NCI-H2227 (cell line): ENCODE measurements around the gene NTM.

Experiments
- DNase-seq: peaks from one replicate; lab custom pipeline; 2025; ENCODE audit not compliant: unreplicated experiment; lab: John Stamatoyannopoulos, UW

NTM gene

GRCh38 chr11:131682373-131683015, 312.1 kb downstream of the NTM start:
- DNase-seq, result no peak

GRCh38 chr11:131683131-131683530, 312.7 kb downstream of the NTM start:
- DNase-seq, result no peak

GRCh38 chr11:131683666-131684065, 313.3 kb downstream of the NTM start:
- no peak for DNase-seq

GRCh38 chr11:131684111-131685060, 314.0 kb downstream of the NTM start:
- no peak for DNase-seq

DNA sequence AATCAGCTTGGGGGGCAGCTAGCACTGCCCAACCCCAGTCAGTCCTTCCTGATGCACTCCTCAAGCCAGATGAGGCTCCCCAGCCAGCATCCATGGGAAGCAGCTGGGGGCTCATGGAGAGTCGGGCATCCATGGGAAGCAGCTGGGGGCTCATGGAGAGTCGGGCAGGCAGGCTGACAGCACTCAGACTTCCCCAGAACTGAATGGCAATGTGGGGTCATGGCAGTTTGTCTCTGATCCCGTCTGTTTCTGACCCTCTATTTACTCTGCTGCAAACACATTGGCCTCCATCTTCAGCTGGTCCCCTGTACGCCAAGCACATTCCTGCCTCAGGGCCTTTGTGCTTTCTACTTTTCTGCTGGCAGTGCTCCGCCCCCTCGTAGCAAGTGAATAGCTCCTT, 314.8 kb downstream of the NTM start:
- no peak for DNase-seq

GRCh38 chr11:131685906-131686305, 315.5 kb downstream of the NTM start:
- DNase-seq, result no peak

- no peak for DNase-seq
Measured at GRCh38 chr11:131686836-131687235, 316.4 kb downstream of the NTM start.

DNA sequence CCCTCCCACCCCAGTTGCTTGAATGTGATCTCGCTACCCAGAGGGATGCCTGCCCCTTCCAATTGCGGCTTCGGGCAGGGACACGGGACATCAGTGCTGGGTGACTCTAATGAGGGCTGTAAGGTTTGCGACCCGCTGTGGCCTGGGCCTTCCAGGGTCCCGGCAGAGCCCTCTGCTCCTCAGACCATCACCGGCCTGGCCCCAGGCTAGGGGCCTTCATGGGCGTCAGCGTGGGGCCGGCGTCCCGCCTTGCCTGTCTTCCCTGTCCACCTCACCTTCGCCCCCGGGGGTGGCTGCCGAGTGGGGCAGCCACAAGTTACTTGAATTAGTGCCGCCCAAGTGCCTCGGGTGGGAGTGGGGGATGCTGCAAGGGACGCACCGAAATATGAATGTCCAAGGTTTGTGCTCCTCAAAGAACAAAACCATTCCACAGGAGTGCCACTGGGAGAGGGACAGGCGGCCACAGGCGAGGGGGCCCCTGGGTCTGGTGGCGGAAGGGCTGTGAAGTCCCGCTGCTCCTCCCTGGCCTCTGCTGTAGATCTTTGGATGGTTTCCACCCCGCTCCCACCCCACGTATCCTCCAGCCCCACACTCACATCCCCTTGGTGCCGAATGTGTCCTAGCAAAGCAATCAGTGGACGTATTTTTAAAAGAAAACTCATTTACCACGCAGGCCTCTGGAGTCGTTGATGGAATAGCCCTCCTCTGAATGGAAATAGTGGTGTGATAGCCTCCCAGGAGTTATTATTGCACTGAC, 317.1 kb downstream of the NTM start:
- no peak for DNase-seq

DNA sequence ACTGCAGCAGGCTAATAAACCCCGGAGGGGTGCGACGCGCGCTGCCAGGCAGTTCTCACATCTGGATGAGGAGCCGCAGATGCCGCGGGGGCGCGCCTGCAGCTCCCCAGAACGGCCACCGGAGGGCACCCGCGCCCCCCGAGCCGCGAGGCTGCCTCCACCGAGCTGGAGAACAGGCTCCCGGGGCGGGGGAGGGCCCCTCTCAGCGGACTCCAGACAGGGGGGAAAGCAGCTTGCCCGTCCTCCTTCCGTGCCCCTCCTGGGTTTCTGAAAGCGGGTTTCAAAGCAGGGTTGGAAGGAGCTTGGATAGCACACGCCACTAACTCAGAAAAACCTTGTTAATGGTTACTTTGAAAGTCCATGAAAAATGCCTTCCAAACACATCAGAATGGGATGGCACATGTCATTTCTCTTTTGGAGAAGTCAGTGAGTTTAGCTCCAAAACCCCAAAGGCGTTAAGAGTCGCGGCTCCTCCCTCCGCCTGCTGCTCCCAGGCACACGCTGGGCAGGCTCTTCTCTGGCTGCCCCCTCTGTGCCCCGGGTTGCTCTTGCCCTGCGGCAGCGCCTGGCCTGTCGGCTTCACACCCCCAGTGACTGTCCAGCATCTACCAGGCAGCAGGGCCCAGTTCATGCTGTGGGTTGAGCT, 317.8 kb downstream of the NTM start:
- peak; percentile 70 for DNase-seq

DNA sequence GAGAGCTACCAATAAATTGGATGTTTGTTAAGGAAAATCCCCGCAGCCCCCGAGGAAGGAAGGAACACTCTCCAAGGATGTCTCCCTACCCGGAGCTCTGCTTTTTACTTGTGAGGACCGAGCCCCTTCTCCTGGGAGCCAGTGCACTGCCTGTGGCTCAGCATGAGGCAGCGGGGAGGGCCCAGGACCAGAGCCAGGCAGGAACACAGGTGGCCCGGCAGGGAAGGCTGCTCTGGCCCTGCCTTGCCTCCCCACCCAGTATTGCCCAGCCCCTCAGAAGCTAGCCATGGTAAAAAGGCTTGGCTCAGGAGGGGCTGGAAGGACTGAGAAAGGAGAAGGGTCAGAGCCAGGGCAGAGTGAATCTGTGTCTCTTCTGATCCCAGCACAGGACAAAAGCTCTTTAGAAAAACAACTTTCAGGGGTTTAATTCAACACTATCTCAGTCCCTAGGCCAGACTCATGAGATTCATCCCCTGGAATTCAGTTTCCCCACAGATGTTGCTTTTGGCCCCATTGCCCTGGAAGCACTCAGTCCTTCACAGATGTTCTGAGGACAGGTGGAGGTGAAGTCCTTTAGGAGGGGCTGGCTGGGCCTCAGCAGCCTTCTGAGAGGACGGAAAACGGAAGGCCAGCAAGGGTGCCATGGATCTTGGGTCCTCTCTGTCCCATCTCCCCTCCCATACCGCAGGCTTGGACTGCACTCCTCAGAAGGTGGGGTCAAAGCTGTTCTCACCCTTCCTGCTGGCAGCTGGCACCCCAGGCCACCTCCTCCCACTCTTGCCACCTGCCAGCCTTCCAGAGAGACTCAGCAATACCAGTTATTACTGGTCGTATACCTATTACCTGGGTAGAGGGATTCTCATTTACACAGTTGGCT, 318.9 kb downstream of the NTM start:
- no peak for DNase-seq

- no peak for DNase-seq
Measured at GRCh38 chr11:131690362-131690761, 319.9 kb downstream of the NTM start.

GRCh38 chr11:131690776-131691175, 320.4 kb downstream of the NTM start:
- DNase-seq, result no peak

DNA sequence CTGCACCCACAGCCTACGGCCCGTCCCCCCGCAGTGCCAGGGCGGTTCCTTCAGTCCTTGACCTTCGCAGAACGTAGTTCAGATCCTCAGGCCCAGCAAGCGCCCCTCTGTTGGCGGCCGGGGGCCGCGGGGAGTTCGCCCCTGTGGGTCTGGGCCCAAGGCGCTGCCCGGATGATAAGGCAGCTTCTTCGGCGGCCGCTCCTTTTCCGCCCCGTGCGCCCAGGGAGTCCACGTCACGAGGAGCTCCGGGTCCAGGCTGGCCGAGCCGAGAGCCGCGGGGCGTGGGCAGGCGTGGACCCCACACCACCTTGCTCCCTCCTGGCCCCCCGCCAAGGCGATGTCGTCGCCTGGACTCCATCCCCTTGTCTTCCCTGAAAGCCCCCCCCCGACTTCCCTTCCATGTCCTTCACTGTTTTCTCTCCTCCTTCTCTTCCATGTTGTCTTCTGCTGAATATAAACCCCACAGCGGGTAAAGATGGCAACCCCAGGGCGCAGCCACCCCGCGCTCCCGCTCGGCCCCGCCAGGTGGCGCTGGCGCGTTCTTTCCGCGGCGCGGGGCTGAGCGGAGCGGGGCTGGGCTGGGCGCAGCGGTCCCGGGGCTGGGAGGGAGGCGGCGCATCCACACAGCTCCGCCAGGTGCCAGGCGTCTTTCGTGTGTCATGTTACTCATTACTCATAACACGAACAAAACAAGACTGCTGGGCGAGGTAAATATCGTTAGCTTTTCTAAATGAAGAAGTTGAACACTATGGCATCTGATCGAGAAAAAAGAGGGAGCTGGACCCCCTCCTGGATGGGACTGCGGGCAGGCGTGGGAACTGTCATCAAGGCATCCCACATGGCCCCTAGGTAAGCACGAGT, 321.0 kb downstream of the NTM start:
- DNase-seq, result no peak

- DNase-seq, result no peak
Measured at GRCh38 chr11:131692151-131692550, 321.7 kb downstream of the NTM start.

DNA sequence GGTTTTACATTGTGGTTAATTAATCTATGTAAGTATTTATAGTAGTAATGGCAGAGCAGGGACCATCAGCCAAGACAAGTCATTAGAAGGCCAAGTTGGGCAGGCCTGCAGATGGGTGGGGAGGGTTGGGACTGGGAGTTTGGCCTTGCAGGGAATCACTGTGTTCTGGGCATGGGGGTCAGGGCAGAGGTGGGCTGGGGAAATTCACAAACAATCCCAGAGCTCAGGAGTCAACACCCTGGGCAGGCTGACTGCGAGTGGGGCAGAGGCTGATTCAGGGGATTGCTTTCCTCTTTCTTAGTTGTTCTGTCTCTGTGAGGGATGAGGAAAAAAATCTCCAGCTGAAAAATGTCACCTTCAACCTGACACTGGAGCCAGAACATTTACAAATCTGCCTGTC, 322.5 kb downstream of the NTM start:
- DNase-seq, result no peak

- peak; percentile 48 for DNase-seq
Measured at GRCh38 chr11:131693756-131694155, 323.3 kb downstream of the NTM start.

GRCh38 chr11:131694526-131695424, 324.4 kb downstream of the NTM start:
- peak; percentile 15 for DNase-seq

GRCh38 chr11:131695889-131696429, 325.5 kb downstream of the NTM start:
- no peak for DNase-seq
